Chondrocyte (in vitro differentiated cells): ENCODE results near the gene CMPK2. TPM values are rescaled to one million over a fixed set of nuclear protein-coding genes. Genes with fewer than 3 reads are reported as not detected.

Experiments
- DNase-seq: peaks from one replicate; pipeline ENCODE4 v3.0.0; 2021; ENCODE audit warnings: mixed read lengths, low spot score
- H3K27ac Mint-ChIP-seq: one replicate; pipeline ENCODE4 v1.8.0; 2021; ENCODE audit warnings: mild to moderate bottlenecking, moderate library complexity, mixed read lengths; ENCODE audit not compliant: unreplicated experiment
- H3K27me3 Mint-ChIP-seq: 2 replicates; pipeline ENCODE4 v1.8.0; 2021; ENCODE audit warnings: low read depth, mixed read lengths
- H3K36me3 Mint-ChIP-seq: 2 replicates; pipeline ENCODE4 v1.8.0; 2021; ENCODE audit warnings: low read depth, mixed read lengths
- H3K4me1 Mint-ChIP-seq: 2 replicates; pipeline ENCODE4 v1.8.0; 2021; ENCODE audit warnings: low read depth, mild to moderate bottlenecking, mixed read lengths
- H3K4me3 Mint-ChIP-seq: one replicate; pipeline ENCODE4 v1.8.0; 2021; ENCODE audit warnings: mild to moderate bottlenecking, moderate library complexity, mixed read lengths; ENCODE audit not compliant: unreplicated experiment
- H3K9me3 Mint-ChIP-seq: 2 replicates; pipeline ENCODE4 v1.8.0; 2021; ENCODE audit warnings: low read depth, mixed read lengths
- total RNA-seq: library from RNA; stranded (reverse); gene quantifications from 3 replicates; pipeline ENCODE4 v1.2.1, GENCODE V29; 2021
- TF ChIP-seq, protein P1 (sequence below): fragments of 200-600 bp; sonication (generic); IDR thresholded peaks from 2 replicates; pipeline ENCODE4 v1.5.0; 2021; ENCODE audit warnings: antibody characterized with exemption, mild to moderate bottlenecking, moderate library complexity

CMPK2 gene
- total RNA-seq, 1 donor from 2014 or later, result 0.95 TPM

DNA sequence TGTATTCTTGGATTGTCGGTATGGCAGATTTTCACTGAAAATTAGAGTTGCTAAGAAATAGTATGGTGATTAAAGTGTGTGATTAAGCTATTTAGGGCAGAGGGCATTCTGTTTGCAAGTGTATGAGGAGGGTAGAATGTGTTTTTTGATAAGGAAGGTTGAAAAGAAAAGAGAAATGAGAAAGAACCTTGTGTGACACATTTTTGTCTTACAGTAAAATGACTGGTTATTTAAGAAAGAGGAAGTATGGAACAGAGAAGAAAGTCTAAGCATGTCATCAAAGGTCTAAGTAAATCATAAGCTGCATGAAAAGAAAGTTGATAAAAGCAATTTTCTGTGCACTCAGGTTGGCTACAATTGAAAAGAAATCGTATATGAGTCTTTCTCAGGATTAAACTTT lies 6.7 kb upstream of the CMPK2 start:
- TF ChIP-seq, protein P1, sequence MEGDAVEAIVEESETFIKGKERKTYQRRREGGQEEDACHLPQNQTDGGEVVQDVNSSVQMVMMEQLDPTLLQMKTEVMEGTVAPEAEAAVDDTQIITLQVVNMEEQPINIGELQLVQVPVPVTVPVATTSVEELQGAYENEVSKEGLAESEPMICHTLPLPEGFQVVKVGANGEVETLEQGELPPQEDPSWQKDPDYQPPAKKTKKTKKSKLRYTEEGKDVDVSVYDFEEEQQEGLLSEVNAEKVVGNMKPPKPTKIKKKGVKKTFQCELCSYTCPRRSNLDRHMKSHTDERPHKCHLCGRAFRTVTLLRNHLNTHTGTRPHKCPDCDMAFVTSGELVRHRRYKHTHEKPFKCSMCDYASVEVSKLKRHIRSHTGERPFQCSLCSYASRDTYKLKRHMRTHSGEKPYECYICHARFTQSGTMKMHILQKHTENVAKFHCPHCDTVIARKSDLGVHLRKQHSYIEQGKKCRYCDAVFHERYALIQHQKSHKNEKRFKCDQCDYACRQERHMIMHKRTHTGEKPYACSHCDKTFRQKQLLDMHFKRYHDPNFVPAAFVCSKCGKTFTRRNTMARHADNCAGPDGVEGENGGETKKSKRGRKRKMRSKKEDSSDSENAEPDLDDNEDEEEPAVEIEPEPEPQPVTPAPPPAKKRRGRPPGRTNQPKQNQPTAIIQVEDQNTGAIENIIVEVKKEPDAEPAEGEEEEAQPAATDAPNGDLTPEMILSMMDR, result no peak
- no peak for DNase-seq
- peaks cover 19% of the 10 kb centered on the region for H3K27me3 Mint-ChIP-seq
- H3K27ac Mint-ChIP-seq, result no peak overlapping the region
- no peaks in the 10 kb centered on the region for H3K4me1 Mint-ChIP-seq
- peaks cover 4% of the 10 kb centered on the region for H3K9me3 Mint-ChIP-seq
- H3K4me3 Mint-ChIP-seq, result no peak overlapping the region
- H3K36me3 Mint-ChIP-seq, result no peaks in the 10 kb centered on the region

DNA sequence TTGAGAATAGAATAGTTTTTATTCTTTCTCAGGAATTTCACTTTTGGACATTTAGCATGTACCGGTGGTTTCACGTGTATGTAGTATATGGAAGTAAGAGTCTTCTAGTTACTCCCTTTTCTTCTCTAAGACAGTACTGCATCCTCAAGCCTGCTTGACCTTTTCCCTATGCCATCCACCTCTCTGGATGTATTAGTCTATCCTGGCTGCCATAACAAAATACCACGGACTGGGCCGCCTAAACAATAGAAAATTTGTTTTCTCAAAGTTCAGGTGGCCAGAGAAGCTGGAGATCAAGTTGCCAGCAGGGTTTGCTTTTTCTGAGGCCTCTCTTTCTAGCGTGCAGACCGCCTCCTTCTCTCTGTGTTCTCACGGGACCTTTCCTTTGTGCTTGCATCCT lies 1.3 kb upstream of the CMPK2 start:
- Mint-ChIP-seq H3K4me1 (peaks cover 7% of the 10 kb centered on the region), H3K36me3 (no peaks in the 10 kb centered on the region), H3K27me3 (peaks cover 7% of the 10 kb centered on the region), H3K27ac (no peak overlapping the region), H3K9me3 (no peaks in the 10 kb centered on the region), H3K4me3 (no peak overlapping the region)
- TF ChIP-seq, protein P1, result no peak
- no peak for DNase-seq

DNA sequence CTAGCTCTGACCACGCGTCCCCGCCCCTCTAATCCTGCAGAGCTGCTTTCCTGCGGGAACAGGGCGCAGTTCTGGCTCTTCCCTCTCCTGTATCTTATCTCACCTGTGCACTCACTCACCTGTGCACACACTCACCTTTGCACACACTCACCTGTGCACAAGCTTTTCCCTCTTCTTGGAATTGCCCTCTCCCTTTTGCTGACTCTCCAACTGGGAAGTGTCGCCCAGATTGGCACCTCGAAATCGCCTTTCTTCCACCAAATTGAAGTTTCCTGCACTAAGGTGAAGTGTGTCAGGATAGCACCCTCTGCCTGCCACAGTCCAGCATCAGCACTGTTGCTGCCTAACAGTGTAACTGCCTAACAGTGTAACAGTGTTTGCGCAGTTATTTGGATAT lies 566 bp upstream of the CMPK2 start:
- H3K9me3 Mint-ChIP-seq, result no peaks in the 10 kb centered on the region
- H3K27ac Mint-ChIP-seq, result no peak overlapping the region
- no peak for DNase-seq

DNA sequence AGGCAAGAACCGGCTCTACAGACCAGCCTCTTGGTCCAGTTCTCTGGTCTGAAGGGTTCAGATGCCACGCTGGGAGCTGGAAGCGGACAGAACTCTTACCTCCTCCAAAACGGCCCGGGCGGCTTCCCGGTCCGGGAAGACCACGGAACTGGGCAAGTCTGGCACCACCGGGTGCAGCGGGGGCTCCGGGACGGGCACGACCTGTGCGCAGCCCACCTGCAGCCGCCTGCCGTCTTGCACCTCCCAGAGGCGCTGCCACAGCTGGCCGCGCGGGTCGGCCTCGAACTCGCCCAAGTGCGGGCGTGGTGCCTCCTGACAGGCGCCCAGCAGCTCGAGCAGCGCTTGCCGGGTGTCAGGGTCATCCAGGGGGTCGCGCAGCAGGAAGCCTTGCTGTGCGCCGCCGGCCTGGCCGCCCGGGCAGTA lies 773 bp downstream of the CMPK2 start:
- TF ChIP-seq, protein P1, result no peak
- no peak overlapping the region for H3K27ac Mint-ChIP-seq
- peaks cover 5% of the 10 kb centered on the region for H3K9me3 Mint-ChIP-seq
- DNase-seq, result no peak
- H3K4me3 Mint-ChIP-seq, result peak overlapping the region; percentile 49
- peaks cover 7% of the 10 kb centered on the region for H3K4me1 Mint-ChIP-seq
- no peaks in the 10 kb centered on the region for H3K27me3 Mint-ChIP-seq
- peaks cover 8% of the 10 kb centered on the region for H3K36me3 Mint-ChIP-seq

More for the DNA sequence above, 566 bp upstream of the CMPK2 start:
- Mint-ChIP-seq H3K4me1 (peaks cover 7% of the 10 kb centered on the region), H3K36me3 (peaks cover 4% of the 10 kb centered on the region), H3K4me3 (peak overlapping the region; percentile 79), H3K27me3 (peaks cover 2% of the 10 kb centered on the region)
- TF ChIP-seq, protein P1, result peak; percentile 76

DNA sequence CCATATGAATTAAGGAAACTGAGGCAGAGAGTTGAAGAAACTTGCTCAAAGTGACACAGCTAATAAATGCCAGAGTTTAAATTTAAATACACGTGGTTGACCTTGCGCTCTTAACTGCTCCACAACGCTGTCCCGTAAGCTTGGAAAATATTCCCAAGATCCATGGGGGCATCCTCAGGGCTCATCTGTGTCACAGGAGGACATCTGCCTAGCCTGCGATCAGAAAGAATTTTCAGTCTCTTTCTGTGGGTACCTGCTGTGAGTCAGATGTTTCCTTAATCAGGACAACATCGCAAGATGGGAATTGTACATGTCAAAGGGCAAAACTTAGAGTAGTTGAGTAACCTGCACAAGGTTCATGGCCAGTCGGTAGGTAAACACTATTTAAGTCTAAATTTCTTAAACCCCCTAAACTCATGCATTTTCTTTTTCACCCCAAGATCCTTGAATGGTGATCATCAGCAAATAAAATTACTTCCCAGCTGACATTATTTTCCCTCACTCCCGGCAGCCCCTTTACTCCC lies 1.4 kb downstream of the CMPK2 start:
- Mint-ChIP-seq H3K4me3 (peak overlapping the region; percentile 49), H3K36me3 (peaks cover 8% of the 10 kb centered on the region), H3K4me1 (peaks cover 7% of the 10 kb centered on the region), H3K27me3 (no peaks in the 10 kb centered on the region), H3K27ac (no peak overlapping the region), H3K9me3 (peaks cover 5% of the 10 kb centered on the region)
- TF ChIP-seq, protein P1, result no peak
- DNase-seq, result no peak
